Muscle layer of colon (tissue), 2 donors: ENCODE results near the gene TSPAN17.
A peak's percentile ranks its signal among the peaks of the same experiment; 100 is the strongest.

ENCODE experiments used
- H3K27ac ChIP-seq: one replicate; pipeline ENCODE4 v1.7.0; 2013; ENCODE audit warnings: low read depth, mild to moderate bottlenecking, low read length, moderate library complexity
- H3K27me3 ChIP-seq, 2 donors: one replicate each; pipeline ENCODE4 v1.7.0; 2013; ENCODE audit warnings: low read length in 2 of 2, mild to moderate bottlenecking in 2 of 2; ENCODE audit not compliant: insufficient read depth in 2 of 2, control insufficient read depth in 1 of 2
- H3K36me3 ChIP-seq: one replicate; pipeline ENCODE4 v1.7.0; 2013; ENCODE audit warnings: mild to moderate bottlenecking, low read length; ENCODE audit not compliant: insufficient read depth
- H3K4me1 ChIP-seq: one replicate; pipeline ENCODE4 v1.7.0; 2013; ENCODE audit warnings: mild to moderate bottlenecking, low read length; ENCODE audit not compliant: insufficient read depth
- H3K4me3 ChIP-seq, 2 donors: one replicate each; pipeline ENCODE4 v1.7.0; 2013; ENCODE audit warnings: low read length in 2 of 2, low read depth in 1 of 2, mild to moderate bottlenecking in 1 of 2, moderate library complexity in 1 of 2
- H3K9ac ChIP-seq: one replicate; pipeline ENCODE4 v1.7.0; 2013; ENCODE audit warnings: low read length
- H3K9me3 ChIP-seq: one replicate; pipeline ENCODE4 v1.7.0; 2013; ENCODE audit warnings: mild to moderate bottlenecking, low read length
- donor health status: abdominal sarcoma.
- donor health status: Adenocarcinoma of cecum.

The TSPAN17 gene

DNA sequence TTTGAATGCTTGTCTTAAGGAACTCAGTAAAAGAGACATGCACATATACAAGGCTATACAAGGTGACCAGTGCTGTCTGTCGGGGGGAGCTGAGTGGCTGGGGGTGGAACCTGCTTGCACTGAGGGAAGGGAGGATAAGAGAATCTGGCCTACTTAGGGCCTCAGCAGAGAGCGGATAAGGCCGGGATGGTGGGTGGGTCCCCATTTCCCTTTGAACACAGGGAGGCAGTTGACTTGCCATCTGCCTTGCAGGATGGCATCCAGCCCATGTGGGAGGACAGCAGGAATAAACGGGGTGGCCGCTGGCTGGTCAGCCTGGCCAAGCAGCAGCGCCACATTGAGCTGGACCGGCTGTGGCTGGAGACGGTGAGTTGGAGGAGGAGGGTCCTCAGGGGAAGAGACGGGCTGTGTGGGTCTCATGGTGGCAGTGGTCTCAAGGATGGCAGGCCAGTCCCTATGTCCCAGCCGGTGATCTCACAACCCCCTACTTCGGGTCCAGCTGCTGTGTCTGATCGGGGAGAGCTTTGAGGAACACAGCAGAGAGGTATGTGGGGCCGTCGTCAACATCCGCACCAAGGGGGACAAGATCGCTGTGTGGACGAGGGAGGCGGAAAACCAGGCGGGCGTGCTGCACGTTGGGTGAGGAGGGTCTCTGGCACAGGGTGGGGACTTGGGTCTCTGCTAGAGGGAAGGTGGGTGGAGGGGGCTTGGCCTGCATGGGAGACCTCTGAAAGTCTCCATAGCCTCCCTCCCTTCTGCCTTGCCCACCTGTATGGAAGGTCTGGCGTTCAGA, 2.2 kb upstream of the TSPAN17 start:
- H3K9ac ChIP-seq, result no peak overlapping the region
- peaks cover 17% of the 10 kb centered on the region for H3K4me1 ChIP-seq

DNA sequence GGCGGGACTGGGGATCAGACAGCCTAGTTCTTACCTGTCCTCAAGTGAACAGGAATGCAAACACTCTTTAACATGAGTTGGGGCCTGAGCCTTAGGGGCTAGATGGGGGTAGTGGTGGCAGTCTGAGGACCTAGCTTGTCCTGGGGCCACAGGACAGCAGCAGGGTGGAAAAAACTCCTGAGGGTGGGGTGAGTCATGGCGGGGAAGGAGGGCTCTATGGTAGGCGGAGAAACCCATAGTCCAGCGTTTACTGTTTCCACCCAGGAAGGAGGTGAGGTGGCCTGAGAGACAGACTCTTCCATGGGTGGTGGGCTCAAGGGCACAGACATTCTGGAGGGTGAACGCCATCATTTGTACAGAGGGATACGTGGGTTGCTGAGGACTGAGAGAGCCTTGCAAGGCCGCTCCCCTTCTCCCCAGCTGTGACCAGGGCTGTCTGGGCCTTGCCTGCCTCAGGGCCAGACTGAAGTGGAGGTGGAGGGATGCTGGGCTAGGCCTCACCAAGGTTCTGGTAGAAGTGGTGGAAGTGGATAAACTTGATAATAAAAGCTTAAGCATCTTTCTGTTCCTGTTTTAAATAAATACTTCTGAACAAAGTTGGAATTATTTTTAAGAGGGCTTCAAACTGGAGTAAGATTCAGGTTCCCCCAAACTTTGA, 1.1 kb upstream of the TSPAN17 start:
- Histone ChIP-seq H3K36me3 (no peaks in the 10 kb centered on the region), H3K9me3 (no peaks in the 10 kb centered on the region), H3K27me3 (no peaks in the 10 kb centered on the region), H3K9ac (no peak overlapping the region), H3K4me3 (peak overlapping the region; percentile 48 to 71), H3K27ac (peak overlapping the region; percentile 83), H3K4me1 (peaks cover 17% of the 10 kb centered on the region)

More for the DNA sequence above, 2.2 kb upstream of the TSPAN17 start:
- Histone ChIP-seq H3K27me3 (no peaks in the 10 kb centered on the region), H3K27ac (no peak overlapping the region), H3K9me3 (no peaks in the 10 kb centered on the region), H3K4me3 (no peak overlapping the region), H3K36me3 (no peaks in the 10 kb centered on the region)

DNA sequence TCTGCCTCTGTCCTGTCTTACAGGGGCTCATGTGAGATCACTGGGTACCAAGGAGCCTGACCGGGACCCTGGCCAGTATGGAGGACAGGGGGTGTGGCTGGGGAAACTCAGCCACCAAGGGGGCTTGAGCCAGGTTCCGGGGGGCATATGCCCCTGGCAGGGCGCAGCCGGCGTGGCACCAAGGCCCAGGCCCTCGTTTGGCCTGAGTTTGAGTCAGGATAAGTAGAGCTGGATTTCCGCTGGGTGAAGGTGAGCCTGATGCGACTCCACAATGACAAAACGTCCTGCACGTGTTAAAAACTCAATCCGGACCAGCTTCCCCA, 616 bp upstream of the TSPAN17 start:
- H3K27me3 ChIP-seq, result no peaks in the 10 kb centered on the region
- H3K9ac ChIP-seq, result no peak overlapping the region
- no peaks in the 10 kb centered on the region for H3K9me3 ChIP-seq
- peak overlapping the region; percentile 48 to 71 for H3K4me3 ChIP-seq
- H3K36me3 ChIP-seq, result no peaks in the 10 kb centered on the region
- H3K4me1 ChIP-seq, result peaks cover 17% of the 10 kb centered on the region
- peak overlapping the region; percentile 83 for H3K27ac ChIP-seq

DNA sequence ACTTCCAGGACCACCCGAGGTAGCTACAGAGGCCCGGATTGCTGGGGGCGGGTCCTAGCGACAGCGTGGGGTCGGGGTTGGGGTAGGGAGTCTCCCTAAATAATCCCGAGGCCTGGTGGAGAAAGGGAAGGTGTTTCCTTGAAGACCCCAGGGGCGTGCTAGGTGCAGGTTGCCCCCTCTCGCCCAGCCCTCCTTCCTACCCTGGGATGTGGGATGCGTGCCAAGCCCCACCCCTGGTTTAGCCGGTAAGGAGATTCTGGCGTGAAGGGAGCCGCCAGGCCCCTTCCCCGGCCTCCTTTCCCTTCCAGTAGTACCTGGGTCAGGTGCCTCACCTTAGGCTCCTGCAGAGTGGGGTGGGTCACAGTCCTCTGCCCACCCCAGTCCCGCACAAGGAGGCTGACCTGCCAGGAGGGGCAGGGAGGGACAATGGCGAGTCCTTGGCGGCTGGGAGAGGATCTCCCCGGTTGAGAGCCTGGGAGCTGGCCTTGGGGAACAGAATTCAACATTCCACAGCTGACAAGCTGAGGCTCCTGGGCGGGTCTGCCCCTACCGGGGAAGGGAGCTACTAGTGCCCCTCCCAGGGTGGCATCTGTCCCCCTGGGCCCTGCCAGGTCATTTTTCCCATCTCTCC, 674 bp downstream of the TSPAN17 start:
- Histone ChIP-seq H3K9me3 (no peaks in the 10 kb centered on the region), H3K27me3 (no peaks in the 10 kb centered on the region), H3K4me1 (peaks cover 17% of the 10 kb centered on the region), H3K9ac (peak overlapping the region; percentile 52), H3K4me3 (peak overlapping the region; percentile 83 to 84), H3K36me3 (peaks cover 4% of the 10 kb centered on the region), H3K27ac (peak overlapping the region; percentile 93)

DNA sequence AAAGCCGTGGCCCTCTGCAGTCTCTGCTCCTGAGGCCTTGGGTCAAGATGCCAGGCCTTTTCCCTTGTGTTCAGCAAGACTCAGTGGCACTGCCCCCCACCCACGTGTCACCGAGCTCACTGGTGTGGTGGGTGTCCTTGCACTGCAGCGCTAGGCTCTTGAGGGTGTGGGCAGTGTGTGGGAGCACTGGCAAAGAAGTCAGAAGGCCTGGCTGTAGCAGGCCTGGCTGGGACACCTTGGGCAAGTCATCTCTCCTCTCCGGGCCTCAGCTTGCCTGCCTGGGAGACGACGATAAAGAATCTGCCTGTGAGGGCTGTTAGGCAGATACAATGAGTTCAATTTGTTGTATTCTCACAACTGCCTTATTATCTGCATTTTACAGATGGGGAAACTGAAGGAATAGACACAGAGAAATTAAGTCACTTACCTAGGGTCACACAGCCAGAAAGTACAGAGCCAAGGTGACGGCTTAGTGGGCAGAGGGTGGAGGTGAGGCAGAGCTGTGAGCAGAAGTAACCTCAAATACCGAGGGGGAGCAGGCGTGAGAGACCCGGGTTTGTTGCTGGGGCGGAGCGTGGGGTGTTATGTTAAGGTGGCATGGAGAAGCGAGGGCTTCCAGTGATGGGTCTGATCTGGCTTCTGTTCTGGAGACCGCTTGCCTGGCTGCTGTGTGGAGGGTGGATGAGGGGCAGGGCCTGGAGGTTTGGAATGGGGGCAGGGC, 1.4 kb downstream of the TSPAN17 start:
- Histone ChIP-seq H3K4me3 (peak overlapping the region; percentile 83 to 84), H3K9ac (peak overlapping the region; percentile 52), H3K4me1 (peaks cover 17% of the 10 kb centered on the region)

DNA sequence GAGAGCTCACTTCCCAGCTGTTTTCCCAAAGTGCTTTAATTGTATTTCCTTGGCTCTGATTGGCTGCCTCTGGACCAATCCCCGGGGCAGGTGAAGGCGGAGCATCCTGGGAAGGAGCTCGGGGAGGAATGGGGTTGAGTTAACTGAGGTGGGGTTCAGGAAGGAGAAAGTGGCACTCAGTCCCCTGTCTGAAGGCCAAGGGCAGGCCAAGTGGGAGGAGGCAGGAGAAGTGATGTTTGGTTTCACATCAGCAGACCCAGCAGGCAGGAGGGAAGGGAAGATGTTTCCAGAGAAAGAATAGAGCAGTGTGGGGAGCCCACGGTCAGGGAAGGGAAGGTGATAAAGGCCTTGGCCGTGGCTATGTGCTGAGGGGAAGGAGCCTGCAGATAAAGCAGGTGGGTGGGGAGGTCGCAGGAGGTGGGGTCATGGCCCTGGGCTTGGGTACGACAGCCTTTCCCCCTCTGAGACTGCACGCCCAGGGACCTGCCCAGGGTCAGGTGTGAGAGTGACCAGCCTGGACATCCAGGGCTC, 3.1 kb downstream of the TSPAN17 start:
- Histone ChIP-seq H3K36me3 (peaks cover 16% of the 10 kb centered on the region), H3K4me1 (peaks cover 17% of the 10 kb centered on the region), H3K9me3 (no peaks in the 10 kb centered on the region), H3K27me3 (no peaks in the 10 kb centered on the region), H3K9ac (no peak overlapping the region), H3K27ac (no peak overlapping the region), H3K4me3 (no peak overlapping the region)

More for the DNA sequence above, 1.4 kb downstream of the TSPAN17 start:
- H3K36me3 ChIP-seq, result peaks cover 11% of the 10 kb centered on the region
- H3K27me3 ChIP-seq, result no peaks in the 10 kb centered on the region
- peak overlapping the region; percentile 34 for H3K27ac ChIP-seq
- no peaks in the 10 kb centered on the region for H3K9me3 ChIP-seq

DNA sequence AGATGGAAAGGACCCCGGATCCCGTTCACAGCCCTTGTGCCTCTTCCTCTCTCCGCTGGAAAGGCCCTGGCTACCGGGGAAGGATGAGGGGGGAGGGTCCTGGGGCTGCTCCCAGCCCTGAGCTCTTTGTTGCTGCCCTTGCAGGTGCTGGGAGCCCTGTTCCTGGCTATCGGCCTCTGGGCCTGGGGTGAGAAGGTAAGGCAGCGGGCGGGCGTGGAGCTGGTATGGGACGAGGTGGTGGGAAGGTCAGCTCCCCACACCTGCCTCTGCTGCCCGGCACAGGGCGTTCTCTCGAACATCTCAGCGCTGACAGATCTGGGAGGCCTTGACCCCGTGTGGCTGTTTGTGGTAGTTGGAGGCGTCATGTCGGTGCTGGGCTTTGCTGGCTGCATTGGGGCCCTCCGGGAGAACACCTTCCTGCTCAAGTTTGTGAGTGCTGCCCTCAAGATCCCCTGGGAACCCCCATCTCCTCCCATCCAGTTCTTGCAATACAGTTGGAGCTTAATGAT, 4.2 kb downstream of the TSPAN17 start:
- no peaks in the 10 kb centered on the region for H3K9me3 ChIP-seq
- no peak overlapping the region for H3K9ac ChIP-seq
- peaks cover 16% of the 10 kb centered on the region for H3K36me3 ChIP-seq
- no peak overlapping the region for H3K27ac ChIP-seq
- H3K27me3 ChIP-seq, result no peaks in the 10 kb centered on the region
- H3K4me3 ChIP-seq, result no peak overlapping the region
- H3K4me1 ChIP-seq, result peaks cover 16% of the 10 kb centered on the region

DNA sequence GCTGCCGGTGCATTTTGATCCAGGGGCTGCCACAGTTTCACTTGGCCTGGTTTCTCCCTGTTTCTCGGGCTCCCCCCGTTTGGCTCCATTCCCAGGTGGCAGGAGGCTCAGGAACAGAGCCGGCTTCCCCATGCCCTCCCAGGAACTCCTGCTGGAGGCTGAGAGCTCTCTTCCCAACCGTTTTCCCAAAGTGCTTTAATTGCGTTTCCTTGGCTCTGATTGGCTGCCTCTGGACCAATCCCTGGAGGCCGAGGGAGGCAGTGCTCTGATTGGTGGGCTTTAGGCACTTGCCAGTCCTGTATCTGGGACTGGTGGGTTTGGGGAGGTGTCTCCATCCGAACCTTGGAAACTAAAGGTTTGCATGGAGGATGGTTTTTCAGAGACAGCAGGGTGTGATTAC, 4.9 kb downstream of the TSPAN17 start:
- H3K4me1 ChIP-seq, result peaks cover 13% of the 10 kb centered on the region
- H3K27me3 ChIP-seq, result no peaks in the 10 kb centered on the region
- no peak overlapping the region for H3K9ac ChIP-seq
- H3K9me3 ChIP-seq, result no peaks in the 10 kb centered on the region
- no peak overlapping the region for H3K4me3 ChIP-seq
- no peak overlapping the region for H3K27ac ChIP-seq
- H3K36me3 ChIP-seq, result peaks cover 16% of the 10 kb centered on the region

DNA sequence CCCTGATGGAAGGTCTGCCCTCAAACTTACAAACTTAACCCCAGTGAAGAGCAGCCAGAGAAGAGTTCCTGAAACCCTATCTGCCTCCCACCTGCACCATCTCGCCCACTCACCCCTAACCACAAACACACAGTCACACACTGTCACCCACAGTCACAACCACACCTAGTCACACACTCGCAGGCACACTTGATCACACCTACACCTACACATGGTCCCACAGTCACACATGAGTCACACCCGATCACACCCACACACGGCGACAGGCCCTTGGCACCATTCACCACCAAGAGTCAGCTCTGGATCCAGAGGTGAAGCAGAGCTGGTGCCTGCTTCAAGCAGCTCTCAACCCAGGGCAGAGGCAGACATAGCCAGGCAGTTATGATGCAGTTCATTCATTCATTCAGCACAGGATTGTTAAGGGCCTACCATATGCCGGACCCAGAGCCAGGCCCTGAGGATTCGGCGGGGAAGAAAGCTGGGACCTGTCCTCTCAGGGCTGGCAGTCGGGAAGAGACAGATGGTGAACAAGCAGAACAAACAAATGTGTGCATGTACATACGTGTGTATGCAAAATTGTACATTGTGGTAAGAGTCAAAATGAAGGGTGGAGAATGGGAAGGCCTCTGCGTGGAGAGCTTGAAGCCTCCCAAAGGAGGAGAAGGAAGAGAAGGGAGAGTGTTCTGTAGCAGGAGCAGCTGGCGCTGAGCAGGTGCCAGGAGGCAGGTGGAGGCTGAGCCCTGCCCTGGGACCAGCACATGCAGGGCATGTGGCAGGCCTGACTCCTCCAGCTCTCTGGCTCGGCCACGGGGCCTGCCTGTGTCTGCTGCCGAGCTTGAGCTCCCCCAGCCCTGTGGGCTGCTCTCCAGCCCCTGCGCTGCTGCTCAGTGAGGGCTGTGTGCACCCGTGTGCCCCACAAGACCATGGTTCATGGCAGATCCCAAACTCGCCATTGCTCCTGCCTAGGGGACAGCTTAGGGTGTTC, 6.4 kb downstream of the TSPAN17 start:
- H3K4me3 ChIP-seq, result no peak overlapping the region
- no peak overlapping the region for H3K9ac ChIP-seq
- H3K9me3 ChIP-seq, result no peaks in the 10 kb centered on the region
- H3K4me1 ChIP-seq, result peaks cover 10% of the 10 kb centered on the region
- no peak overlapping the region for H3K27ac ChIP-seq
- H3K36me3 ChIP-seq, result peaks cover 16% of the 10 kb centered on the region
- no peaks in the 10 kb centered on the region for H3K27me3 ChIP-seq

DNA sequence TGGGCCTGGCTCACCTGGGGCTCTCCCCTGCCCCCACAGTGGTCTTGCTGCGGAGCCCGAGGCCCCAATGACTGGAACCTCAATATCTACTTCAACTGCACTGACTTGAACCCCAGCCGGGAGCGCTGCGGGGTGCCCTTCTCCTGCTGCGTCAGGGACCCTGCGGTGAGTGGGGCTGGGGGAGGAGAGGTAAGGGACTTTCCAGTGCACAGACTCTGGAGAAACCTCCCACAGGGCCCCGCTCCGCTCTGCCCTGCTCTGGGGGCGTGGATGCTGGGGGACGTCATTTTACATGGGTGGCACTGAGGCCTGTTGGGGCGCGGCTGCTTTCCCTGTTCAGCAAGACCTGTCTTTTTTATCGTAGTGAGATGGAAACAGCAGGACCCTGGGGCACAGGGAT, 7.6 kb downstream of the TSPAN17 start:
- H3K27me3 ChIP-seq, result no peaks in the 10 kb centered on the region
- peaks cover 16% of the 10 kb centered on the region for H3K36me3 ChIP-seq
- H3K4me3 ChIP-seq, result no peak overlapping the region
- no peak overlapping the region for H3K27ac ChIP-seq
- H3K9me3 ChIP-seq, result no peaks in the 10 kb centered on the region
- H3K9ac ChIP-seq, result no peak overlapping the region
- H3K4me1 ChIP-seq, result peaks cover 10% of the 10 kb centered on the region
